LNCAP (cell line): ENCODE data around the gene SHROOM3.

ENCODE experiments used
- CTCF ChIP-seq: fragments of 450-650 bp; IDR thresholded peaks from 2 replicates; pipeline ENCODE4 v1.5.1; 2017; ENCODE audit warnings: mild to moderate bottlenecking

SHROOM3 gene

GRCh38 chr4:76630741-76631140 is 195.7 kb downstream of the SHROOM3 start:
- no peak for TF ChIP-seq CTCF

DNA sequence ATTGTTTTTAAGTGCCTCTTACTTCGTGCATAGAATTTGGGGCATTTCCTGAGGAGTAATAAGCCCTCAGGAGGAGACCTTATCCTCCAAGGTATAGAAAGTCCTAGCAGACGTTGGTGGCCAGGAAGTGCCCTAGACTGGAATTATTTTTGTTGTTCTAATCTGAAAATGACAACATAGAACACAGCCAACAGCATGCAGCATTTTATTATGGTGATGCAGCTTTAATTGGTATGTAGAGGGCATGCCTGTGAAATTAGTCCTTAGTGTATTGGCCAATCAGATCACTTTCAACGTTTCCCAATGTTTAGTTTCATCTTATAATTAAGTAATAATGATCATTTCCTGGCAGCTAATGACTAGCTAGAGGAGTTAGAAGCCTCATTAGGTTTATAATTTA is 199.2 kb downstream of the SHROOM3 start:
- TF ChIP-seq CTCF, result no peak

DNA sequence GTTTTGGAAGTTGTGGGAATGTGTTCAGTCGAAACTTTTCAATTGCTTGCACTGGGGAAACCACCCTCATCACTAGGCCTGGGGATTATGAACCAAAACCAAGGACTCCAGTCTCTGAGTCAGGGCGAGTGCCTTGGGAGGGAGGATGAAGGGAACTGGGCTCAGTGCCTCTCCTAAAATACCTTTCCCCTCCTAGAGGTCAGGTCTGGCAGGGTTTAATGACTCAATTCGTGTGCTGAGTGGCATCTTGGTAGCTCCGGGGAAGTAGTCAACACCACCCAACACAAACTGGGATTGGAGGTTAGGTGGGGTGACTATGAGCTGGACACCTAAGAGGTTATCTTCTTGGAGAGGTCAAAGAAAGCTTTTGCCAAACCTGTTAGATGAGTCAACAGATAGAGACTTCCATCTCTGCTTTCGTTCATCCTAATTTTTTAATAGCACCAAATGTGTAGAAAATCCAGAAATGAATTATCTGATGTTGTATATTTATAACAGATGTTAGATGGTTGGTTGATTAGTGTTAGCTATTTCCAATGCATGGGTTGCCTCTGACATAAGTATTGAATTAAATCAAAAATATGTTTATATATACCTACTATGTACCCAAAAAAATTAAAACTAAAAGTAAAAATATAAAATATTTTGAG is 202.8 kb downstream of the SHROOM3 start:
- no peak for TF ChIP-seq CTCF

- no peak for TF ChIP-seq CTCF
Observed at GRCh38 chr4:76639288-76639687, 204.3 kb downstream of the SHROOM3 start.

DNA sequence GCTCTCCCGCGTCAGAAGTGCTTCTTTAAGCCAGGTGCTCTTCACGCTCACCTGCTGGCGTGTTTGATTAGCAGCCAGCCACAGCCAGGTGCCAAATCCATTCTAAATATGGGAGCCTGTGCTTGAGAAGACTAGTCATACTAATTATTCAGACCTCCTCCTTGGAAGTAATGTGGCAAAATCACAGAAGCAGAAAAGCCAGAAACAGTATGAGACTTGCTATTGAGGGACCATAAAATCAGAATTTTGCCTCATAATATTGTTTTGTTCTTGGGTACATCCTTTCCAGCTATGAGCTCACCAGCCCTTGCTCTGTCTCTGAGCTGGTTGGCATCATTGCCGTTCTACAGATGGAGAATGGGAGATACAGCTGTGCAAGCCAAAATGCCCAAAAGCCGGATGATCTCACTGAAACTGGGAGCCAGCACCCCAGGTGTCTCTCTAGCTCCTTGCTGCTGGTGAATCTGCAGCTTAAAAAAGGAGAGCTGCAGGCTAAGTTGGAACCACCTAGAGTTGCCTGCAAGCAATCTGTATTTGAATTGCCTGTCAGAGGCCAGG is 205.4 kb downstream of the SHROOM3 start:
- TF ChIP-seq CTCF, result no peak

- no peak for TF ChIP-seq CTCF
Observed at GRCh38 chr4:76641351-76641750, 206.3 kb downstream of the SHROOM3 start.

DNA sequence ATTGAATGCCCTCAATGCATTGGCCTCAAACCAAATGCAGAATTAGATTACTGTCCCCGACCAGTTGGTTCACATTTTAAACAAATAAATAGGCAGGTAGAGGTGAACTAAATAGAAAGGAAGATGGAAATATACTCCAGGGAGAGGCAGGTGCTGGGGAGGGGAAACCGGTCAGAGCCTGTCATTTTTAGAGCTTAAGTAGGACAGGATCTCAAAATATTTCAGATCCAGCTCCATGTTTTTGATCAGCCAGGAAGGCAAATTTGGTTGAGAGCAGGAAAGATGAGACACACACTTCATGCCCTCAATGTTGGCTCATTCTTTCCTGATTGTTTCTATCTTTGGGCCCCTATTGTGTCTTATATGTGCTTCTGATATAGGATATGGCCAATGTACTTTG is 206.7 kb downstream of the SHROOM3 start:
- TF ChIP-seq CTCF, result no peak
